Dedifferentiated amniotic fluid mesenchymal stem cell (primary cell): Measurements from ENCODE around the gene FOXK2.
A peak's percentile ranks its signal among the peaks of the same experiment; 100 is the strongest.

ENCODE experiments used
- DNase-seq: peaks from one replicate; pipeline ENCODE4 v3.0.0-alpha.2; 2016; ENCODE audit errors: extremely low spot score

FOXK2 gene

DNA sequence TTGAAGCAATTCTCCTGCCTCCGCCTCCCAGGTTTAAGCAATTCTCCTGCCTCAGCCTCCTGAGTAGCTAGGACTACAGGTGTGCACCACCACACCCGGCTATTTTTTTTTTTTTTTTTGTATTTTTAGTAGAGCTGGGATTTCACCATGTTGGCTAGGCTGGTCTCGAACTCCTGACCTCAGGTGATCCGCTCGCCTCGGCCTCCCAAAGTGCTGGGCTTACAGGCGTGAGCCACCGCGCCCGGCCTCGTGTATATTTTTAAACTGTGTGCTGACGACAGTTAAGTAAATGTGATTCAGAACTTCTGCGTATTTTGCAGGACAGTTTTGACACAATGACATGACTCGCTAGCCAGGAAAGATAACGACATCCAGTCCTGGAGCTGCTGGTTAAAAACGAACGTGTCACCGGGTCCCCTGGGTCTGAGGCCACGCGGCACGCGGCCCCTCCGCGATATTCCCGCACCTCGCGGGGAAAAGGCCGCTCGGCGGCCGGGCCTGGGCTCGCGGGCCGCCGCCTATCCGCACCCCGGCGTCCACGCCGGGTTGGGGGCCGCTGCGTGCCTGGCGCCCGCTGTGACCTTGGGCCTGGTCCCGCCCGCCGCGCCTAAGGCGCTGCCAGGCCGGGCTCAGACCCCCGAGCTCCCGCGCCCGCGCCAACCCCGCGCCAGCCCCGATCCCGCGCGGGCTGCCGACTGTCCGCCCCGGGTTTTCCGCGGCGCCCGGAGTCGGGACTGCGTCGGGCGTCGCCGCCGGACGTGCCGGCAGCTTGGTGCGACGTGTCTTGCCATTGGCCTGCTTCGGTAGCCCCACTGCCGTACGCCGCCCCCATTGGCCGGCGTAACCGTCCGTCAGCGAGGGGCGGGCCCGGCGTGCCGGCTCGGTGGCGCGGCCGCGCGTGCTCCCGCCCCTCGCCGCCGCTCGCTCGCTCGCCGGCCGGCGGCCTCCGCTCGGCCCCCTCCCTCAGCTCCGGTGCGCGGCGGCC lies at the start of gene FOXK2:
Gene FOXK2, plus strand, starts transcription at position 907 of the 985 bp plus-strand sequence. CDS start 157 bp downstream, outside the sequence.
- DNase-seq: peak; percentile 90

DNA sequence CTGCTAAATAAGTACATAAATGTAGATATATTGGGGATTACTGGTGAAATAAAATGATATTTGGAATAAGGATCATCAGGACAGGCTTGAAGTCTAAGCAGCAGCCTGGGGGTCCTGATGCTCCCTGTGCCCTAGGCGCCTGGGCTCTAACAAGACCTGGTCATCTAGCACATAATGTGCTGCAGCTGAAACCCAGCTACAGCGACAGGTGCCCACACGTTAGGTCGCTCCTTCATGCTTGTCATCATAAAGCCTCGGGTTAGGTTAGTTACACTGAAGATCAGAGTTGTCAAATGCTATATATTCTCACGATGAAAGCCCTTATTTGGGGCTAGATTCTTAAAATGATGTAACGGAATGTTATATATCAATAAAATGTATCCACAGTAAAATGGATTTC lies 49.5 kb upstream of the FOXK2 start:
- DNase-seq: no peak

DNA sequence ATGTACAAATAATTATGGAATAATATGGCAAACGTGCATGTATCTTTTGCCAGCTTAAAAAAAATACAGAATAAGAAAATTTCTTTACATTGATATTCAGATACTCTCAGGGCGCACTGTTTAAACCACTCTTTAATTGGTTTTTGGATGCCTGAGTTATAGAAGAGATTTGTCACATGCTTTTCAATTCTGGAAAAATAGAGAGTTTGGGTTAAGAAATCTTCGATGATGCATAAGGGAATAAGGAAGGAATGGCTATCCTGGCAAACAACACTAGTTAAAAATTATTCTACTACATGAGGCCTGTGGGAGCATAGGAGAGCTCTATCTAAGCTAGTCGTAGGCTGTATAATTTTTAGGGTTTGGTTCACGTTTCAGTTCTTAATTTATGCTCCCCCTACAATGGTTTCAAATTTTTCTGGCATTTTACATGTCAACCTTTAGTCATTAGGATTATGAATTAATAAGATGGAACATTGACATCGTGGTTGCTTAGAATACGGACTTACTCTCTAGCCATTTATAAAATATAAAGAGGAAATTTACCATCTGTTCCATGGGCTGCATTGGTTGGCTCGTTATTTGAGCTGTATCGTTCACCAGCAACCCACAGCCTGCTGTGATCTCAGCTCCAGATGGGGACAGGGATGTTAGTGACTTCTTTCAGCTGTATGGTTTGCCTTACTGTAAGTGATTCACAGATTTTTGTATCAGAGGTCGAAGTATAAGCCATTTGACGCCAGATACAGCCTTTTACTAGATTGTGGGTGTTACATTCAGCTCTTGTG lies 45.1 kb upstream of the FOXK2 start:
- no peak for DNase-seq

DNA sequence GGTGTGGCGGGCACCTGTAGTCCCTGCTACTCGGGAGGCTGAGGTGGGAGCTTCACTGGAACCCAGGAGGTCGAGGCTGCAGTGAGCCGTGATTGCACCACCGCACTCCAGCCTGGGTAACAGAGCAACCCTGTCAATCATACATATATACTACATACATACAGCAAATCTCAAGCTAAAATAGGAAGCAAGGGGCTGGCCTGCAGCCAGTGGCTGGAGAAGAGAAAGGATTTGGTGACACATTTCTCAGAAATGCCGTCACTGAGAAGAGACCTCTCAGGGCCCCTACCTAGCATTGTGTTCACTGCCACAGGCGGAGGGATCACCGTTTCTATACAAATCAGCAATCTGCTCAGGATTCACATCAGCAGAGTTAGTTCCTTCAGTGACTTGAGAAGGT lies 44.1 kb upstream of the FOXK2 start:
- DNase-seq: no peak

DNA sequence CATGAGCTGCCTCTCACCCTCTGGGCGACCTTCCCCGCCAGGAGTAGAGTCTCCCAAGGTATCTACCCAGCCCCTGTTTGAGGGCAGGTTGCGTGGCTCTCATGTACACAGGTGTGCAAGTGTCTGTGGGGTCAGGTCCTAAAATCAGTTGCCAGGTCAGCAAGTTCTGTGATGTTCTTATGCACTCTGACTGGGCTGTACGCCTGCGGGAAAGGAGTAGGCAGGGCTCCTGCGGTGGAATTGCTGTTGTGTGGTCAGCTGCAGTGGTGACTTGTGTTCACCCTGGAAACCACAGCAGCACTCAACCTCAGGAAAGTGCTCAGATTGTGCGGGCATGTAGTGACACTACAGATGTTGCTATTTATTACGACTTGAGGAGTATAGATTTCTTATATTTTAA lies 41.6 kb upstream of the FOXK2 start:
- DNase-seq: no peak

DNA sequence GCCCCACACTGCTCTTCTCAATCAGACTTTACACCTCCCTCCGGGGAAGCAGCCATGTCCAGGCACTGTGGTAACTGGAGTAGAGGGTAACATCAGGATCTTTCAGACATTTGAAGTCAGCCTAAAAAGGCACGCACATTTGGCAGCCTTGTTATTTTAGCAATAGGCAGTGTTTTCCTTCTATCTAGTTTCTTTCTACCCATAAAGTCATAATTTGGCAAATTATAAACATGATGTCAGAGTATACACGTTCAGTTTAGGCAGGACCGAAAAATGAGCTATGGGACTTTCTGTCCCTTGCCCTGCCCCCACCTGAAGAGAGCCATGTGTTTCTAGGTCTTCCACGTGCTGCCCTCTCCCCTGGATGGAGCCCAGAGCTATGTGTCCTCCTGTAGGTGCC lies 39.9 kb upstream of the FOXK2 start:
- no peak for DNase-seq

DNA sequence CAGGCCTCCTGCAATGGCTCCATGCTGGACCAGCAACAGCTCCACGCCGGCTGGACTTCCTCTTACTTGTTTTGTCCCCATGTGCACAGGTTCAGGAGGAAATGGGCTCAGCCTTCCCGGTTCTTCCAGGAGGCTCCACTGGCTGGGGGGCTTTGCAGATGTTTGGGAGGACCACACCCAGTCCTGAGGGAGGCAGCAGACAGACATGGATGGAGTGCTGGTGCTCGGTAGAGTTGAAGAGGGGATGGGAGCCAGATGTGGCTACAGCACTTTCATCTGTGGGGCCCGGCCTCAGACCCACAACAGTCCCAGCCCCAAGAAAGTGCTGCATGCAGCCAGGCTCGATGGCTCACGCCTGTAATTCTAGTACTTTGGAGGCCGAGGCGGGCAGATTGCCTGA lies 39.2 kb upstream of the FOXK2 start:
- no peak for DNase-seq

DNA sequence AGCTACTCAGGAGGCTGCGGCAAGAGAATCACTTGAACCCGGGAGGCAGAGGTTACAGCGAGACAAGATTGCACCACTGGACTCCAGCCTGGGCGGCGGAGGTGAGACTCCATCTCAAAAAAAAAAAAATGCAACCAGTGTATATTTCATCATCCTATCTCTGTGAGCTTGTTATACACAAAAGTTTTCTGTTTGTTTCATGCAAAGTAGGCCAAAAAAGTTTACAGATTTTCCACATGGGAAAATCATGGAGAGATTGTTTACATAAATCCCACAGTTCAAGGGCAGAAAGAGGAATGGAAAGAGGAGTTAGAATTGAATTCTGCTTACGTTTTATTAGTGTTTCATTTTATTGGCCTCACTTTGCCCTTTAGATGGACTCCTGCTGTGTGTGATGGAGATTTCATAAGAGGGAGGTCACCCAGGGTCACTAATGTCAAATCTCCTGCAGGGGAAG lies 36.3 kb upstream of the FOXK2 start:
- DNase-seq: no peak

DNA sequence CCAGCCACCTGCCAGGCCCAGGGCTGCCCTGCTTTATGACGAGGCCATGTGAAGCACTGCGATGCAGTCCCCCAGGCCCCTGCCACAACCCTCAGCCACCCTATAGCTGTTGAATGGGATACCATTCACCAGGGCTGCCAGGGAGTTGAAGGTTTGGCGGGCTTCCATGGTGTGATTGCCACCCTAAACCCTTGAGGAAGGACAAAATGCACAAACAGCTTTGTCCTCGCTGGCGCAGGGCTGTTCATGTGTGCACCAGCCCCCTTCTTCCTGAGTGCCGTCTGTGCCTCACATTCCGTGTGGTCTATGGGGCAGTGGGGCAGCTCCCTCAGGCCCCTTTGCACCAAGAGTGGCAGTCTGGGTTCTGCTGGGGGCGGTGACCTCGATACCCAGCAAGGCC lies 35.7 kb upstream of the FOXK2 start:
- DNase-seq: no peak

DNA sequence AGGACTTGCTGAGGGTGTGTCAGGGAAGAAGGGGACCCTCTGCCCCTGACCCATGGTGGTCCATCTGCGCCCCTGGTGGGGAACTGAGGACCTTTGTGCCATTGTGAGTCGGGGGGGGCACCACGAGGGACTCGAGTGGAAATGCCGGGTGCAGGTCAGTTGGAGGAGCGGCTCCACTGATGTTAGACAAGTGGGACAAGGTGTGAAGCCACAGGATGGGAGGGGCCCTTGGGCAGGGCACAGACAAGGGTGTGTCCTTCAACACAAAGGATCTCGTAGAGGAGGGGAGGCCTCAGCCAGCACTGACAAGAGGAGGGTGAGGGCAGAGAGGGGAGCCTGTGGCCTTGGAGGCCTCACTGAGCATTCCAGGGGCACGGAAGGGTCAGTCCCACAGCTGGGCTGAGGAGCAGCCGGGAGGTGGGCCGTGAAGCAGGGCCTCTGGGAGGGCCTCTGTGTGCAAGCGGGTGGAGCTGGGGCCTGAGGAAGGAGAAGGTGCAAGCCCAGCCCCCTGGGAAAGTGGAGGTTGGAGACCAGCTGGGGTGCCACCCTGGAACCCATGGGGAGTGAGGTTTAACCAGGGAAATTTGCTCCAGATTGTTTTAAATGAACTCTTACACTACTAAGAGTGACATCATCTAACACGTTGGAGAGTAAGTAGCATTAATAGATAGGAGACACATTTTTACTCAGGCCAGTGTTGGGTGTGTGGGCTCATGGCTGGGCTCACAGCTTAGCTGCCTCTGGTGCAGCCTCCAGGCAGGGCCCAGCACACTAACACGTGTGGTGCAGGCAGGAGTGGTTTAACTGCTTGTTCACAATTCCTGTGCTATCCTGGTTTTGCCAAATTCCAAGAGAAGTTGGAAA lies 33.1 kb upstream of the FOXK2 start:
- no peak for DNase-seq

DNA sequence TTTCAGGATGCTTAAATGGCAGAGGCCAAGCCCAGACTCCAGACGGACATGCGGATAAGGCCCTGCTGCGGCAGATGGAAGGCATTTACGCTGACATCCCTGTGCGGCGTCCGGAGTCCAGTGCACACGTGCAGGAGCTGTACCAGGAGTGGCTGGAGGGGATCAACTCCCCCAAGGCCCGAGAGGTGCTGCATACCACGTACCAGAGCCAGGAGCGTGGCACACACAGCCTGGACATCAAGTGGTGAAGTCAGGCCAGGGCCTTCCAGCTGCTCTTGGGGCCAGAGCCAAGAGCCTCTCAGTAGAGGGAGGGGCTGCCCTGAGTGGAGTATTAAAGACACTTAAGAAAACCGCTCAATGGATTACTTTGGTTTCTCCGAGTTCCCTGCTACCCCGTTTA lies 31.6 kb upstream of the FOXK2 start:
- DNase-seq: no peak

DNA sequence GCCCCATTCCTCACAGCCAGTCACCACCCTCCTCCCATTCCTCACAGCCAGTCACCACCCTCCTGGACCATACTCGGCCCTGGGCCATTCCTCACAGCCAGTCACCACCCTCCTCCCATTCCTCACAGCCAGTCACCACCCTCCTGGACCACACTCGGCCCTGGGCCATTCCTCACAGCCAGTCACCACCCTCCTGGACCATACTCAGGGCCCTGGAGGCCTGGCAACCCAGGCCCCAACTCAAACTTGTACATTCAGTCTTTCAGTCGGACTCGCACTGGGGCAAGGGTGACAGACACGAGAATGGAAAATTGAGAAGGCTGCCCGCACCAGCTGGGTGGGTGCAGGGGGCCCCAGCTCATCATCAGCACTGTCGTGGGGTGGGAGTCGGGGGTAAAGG lies 30.4 kb upstream of the FOXK2 start:
- no peak for DNase-seq

DNA sequence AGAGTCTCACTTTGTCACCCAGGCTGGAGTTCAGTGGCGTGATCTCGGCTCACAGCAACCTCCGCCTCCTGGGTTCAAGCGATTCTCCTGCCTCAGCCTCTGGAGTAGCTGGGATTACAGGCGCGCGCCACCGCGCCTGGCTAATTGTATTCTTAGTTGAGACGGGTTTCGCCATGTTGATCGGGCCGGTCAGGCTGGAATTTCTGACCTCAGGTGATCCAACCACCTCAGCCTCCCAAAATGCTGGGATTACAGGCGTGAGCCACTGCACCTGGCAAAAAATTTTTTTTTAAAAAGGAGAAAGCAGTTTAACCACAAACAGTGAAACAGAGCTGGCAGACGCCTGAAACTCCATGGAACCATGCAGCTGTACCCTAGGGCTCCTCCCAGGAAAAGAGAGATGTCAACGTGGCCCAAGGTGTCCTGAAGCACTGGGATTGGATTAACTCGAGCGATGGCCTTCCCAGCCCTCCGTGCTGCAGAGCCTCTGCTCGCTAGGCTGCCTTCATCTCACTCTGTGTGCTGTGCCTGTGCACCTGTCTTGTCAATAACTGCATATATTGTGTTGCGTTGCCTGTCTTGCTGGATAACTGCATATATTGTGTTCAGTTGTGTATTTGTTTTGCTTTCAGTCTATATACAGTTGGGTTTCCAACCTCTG lies 29.6 kb upstream of the FOXK2 start:
- DNase-seq: no peak

DNA sequence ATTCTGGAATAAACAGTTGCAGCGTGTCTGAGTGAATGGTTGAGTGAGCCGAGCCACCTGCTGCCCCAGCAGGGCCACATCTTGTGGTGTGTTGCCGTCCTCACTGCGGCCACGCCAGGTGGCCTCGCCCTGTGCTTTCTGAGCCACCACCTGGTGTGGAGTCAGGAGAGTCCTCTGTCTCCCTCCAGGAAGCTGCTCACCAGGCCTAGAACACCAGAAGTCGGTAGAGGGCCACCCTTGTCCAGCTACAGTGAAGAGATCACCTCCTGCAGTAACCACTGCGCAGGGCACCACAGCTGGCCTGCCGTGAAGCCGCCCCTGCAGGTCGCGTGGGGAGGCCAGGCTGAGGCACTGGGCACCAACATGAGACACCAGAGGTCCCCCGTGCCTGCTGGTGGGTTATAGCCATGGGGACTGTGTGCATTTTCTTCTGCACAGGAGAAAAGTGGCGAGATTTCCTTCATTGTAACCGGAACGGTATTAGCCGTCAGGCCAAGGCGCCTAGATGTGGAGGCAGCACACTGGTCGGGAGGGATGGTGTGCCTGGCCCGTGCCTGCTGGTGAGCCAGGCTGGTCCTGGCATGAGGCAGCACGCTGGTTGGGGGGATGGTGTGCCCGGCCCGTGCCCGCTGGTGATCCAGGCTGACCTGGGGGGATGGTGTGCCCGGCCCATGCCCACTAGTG lies 28.9 kb upstream of the FOXK2 start:
- DNase-seq: no peak

DNA sequence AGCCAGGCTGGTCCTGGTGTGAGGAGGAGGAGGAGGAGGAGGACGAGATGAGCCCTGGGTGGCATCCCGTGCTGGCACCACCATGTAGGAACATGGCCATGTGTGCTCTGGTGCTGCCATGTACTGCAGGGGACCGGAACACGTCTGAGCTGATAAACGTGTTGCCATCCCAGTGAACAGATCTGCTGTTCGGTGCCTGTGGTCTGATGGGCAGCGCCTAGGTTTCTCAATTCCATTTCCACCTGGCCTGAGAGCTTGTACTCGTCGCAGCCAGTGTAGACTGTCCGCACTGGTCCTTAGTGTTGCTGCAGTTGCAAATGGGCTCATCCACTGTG lies 28.4 kb upstream of the FOXK2 start:
- no peak for DNase-seq

DNA sequence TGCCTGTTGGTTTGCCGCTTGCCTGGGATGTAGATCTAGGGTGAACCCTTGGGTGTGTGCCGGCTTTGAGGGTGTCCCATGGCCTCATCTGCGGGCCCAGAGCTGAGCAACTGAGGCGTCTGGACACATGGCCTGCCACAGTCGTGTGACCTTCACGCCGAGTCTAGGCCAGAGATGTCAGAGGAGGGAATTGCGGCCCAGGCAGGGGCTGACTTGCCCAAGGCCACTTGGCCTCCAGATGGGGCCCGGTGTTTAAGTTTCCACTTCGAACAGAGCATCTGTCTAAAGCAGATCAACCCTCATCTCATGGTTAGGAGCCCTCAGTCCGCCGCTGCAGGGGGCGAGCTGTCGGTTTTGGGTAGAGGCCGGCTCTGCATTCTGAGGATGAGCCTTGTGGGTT lies 28.0 kb upstream of the FOXK2 start:
- DNase-seq: no peak

DNA sequence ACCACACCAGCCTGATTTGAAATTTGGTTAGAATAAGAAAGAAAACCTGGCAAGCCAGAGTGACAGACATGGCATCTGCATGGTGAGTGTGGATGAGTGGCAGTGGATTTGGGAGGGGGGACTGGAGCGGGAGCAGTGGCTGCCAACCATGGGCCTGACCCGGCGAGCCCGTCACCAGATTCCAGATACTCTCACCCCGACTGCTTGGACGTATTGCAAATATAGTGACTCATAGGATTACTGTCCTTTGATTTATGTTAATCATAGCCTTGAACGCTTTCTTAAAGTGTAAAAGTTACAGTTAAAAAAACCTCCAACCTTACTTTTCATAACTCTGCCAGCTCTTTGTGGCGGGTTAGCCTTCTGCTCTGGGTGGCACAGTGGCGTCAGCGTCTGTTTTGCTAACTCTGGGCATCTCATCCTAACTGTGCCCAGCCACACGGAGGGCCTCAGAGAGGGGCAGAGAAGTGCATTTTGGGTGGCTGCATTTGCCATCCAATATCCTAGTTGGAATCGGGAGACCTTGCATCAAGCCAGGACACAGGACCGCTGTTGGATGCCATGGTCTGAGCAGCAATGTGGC lies 26.8 kb upstream of the FOXK2 start:
- DNase-seq: no peak

DNA sequence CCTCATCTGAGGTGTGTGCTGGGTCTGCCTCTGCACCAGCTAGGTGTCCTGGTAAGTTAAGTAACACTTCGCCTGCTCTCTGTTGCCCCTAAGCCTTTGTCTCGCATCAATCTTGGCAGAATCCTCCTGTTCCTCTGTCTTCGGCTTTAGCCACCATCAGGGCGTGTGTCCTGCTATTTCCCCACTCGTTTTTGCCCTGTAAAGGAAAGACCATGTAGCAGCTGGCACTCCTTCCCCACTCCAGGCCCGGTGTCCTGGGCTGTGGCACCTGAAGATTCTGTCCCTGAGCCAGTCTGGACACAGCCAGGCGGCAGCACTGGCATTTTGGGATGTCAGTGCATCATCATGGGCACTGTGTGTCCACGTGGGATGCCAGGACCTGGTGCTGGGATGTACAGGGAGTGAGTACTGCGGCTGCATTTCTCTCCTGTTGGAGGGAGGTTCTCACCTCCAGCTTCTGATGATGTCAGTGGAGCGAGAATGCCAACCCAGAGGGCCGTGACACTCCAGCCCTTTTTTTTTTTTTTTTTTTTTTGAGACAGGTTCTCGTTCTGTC lies 26.2 kb upstream of the FOXK2 start:
- no peak for DNase-seq

DNA sequence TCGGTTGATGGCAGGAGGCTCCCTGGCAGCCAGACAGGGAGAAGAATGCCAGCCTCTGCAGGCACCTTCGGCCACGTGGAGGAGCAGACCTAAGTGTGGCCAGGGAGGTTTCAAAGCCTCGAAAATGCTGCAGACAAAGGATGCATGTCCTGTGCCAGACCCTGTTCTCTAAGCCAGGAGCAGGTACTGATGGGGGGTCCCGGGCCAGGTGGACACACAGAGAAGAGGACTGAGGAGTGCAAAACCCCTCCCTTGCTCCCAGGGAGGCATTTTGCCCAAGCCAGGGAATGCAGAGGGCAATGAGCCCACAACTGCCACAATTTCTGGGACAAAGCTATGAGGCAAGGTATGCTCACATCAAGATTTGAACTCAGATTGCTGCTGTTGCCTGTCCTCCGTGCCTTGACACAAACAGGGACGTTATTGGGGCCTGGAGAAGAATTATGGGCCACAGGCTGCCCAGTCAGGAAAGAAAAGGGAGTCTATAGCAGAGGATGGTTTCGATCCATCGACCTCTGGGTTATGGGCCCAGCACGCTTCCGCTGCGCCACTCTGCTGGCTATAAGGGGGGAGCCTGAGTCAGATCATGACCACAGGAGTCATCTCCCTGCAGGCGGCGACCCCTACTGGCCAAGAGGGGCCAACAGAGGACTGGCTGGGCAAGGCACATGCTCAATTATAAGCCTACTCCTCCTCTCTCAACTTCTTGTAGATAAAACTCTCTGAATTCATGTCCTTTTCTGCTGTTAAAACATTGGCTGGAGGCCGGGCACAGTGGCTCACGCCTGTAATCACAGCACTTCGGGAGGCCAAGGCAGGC lies 25.1 kb upstream of the FOXK2 start:
- peak; percentile 98 for DNase-seq
